SU-DHL-6 (cell line): Measurements from ENCODE around the gene DNAJC12.

Source experiments
- H2AFZ ChIP-seq: fragments of 200-600 bp; sonication (generic); 2 replicates; pipeline ENCODE4 v1.6.1; 2014; ENCODE audit warnings: low read depth, mild to moderate bottlenecking, moderate library complexity, mixed read lengths, antibody characterized with exemption, low read length; ENCODE audit not compliant: severe bottlenecking
- H3F3A ChIP-seq: fragments of 200-600 bp; shearing (Covaris generic); 2 replicates; pipeline ENCODE4 v1.6.0; 2016; ENCODE audit warnings: antibody characterized with exemption, mild to moderate bottlenecking; ENCODE audit not compliant: insufficient read depth
- H3K27ac ChIP-seq: fragments of 200-600 bp; sonication (generic); 2 replicates; pipeline ENCODE4 v1.5.1; 2016; ENCODE audit warnings: low read depth, mild to moderate bottlenecking, low read length, moderate library complexity, mixed read lengths
- H3K27me3 ChIP-seq: fragments of 200-600 bp; sonication (generic), shearing (Covaris generic); 2 replicates; pipeline ENCODE4 v1.6.0; 2014; ENCODE audit warnings: mild to moderate bottlenecking, low read length
- H3K36me3 ChIP-seq: fragments of 200-600 bp; sonication (generic); 2 replicates; pipeline ENCODE4 v1.6.1; 2014; ENCODE audit warnings: mild to moderate bottlenecking, low read length, mixed read lengths
- H3K4me2 ChIP-seq: fragments of 300-600, 200-600 bp; shearing (Covaris generic), sonication (generic); 2 replicates; pipeline ENCODE4 v1.6.0; 2014; ENCODE audit warnings: low read length, low read depth, mild to moderate bottlenecking; ENCODE audit not compliant: poor library complexity, severe bottlenecking
- H3K4me3 ChIP-seq: fragments of 200-600 bp; sonication (generic); 2 replicates; pipeline ENCODE4 v1.5.1; 2014; ENCODE audit warnings: antibody characterized with exemption, low read length, mild to moderate bottlenecking, mixed read lengths; ENCODE audit not compliant: insufficient read depth, poor library complexity, severe bottlenecking
- H3K79me2 ChIP-seq: fragments of 200-600 bp; sonication (generic); 2 replicates; pipeline ENCODE4 v1.6.1; 2014; ENCODE audit warnings: mild to moderate bottlenecking, low read length, moderate library complexity; ENCODE audit not compliant: insufficient read depth
- H3K9ac ChIP-seq: fragments of 200-600 bp; sonication (generic); 2 replicates; pipeline ENCODE4 v1.7.0; 2014; ENCODE audit warnings: mild to moderate bottlenecking, low read length
- H3K9me2 ChIP-seq: fragments of 200-600 bp; sonication (generic); replicated peaks from 2 replicates; pipeline ENCODE4 v1.6.1; 2014; ENCODE audit warnings: low read length; ENCODE audit not compliant: insufficient read depth
- H3K9me3 ChIP-seq: fragments of 200-600 bp; sonication (generic); 2 replicates; pipeline ENCODE4 v1.6.1; 2014; ENCODE audit warnings: low read length, mixed read lengths; ENCODE audit not compliant: insufficient read depth
- H4K20me1 ChIP-seq: fragments of 200-600 bp; sonication (generic); 2 replicates; pipeline ENCODE4 v1.6.1; 2014; ENCODE audit warnings: low read depth, mild to moderate bottlenecking, antibody characterized with exemption, low read length, moderate library complexity, mixed read lengths
- EZH2phosphoT487 ChIP-seq: fragments of 200-600 bp; sonication (generic), shearing (Covaris generic); conservative IDR thresholded peaks from 2 replicates; pipeline ENCODE4 v1.6.1; 2018; ENCODE audit warnings: mild to moderate bottlenecking, antibody characterized with exemption, low read length, moderate library complexity, mixed read lengths
- TF ChIP-seq, protein P1 (sequence below): fragments of 200-600 bp; sonication (generic); IDR thresholded peaks from one replicate; pipeline ENCODE4 v1.5.1; 2017; ENCODE audit warnings: antibody characterized with exemption, mild to moderate bottlenecking, low read length, moderate library complexity; ENCODE audit not compliant: insufficient read depth, poor library complexity, severe bottlenecking

The DNAJC12 gene

GRCh38 chr10:67812007-67812406 lies 26.0 kb downstream of the DNAJC12 start:
- Histone ChIP-seq H3K79me2 (no peaks in the 10 kb centered on the region), H3F3A (no peaks in the 10 kb centered on the region; the same call in 1 of the 2 replicates), H2AFZ (no peak overlapping the region), H3K4me3 (no peak overlapping the region), H3K27ac (no peak overlapping the region), H3K36me3 (peaks cover 4% of the 10 kb centered on the region; the same call in 1 of the 2 replicates), H3K9ac (no peak overlapping the region), H3K9me2 (no peaks in the 10 kb centered on the region), H3K27me3 (no peaks in the 10 kb centered on the region), H3K9me3 (no peaks in the 10 kb centered on the region), H4K20me1 (no peaks in the 10 kb centered on the region), H3K4me2 (no peak overlapping the region)
- TF ChIP-seq, protein P1, sequence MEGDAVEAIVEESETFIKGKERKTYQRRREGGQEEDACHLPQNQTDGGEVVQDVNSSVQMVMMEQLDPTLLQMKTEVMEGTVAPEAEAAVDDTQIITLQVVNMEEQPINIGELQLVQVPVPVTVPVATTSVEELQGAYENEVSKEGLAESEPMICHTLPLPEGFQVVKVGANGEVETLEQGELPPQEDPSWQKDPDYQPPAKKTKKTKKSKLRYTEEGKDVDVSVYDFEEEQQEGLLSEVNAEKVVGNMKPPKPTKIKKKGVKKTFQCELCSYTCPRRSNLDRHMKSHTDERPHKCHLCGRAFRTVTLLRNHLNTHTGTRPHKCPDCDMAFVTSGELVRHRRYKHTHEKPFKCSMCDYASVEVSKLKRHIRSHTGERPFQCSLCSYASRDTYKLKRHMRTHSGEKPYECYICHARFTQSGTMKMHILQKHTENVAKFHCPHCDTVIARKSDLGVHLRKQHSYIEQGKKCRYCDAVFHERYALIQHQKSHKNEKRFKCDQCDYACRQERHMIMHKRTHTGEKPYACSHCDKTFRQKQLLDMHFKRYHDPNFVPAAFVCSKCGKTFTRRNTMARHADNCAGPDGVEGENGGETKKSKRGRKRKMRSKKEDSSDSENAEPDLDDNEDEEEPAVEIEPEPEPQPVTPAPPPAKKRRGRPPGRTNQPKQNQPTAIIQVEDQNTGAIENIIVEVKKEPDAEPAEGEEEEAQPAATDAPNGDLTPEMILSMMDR: no peak
- TF ChIP-seq EZH2phosphoT487: no peak

DNA sequence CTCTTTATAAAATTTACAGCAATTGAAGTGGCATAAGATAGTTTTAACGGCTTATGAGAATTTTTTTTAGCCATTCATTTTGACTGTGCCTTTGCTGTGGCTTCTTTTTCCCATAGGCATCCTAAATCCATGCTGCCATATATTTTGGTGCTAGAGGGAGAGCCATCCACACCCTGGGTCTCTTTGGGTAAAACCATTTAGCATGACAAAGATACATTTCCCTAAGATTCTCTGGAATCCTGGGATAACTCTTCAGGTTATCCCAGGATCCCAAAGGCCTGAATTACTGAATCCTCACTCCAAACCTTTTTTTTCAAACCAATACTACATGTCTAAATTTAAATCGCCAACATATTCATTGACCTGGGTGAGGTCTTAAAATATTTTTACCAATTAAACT lies 28.9 kb downstream of the DNAJC12 start:
- Histone ChIP-seq H3K79me2 (no peaks in the 10 kb centered on the region), H2AFZ (no peak overlapping the region), H3F3A (no peaks in the 10 kb centered on the region), H3K9ac (no peak overlapping the region), H3K4me3 (no peak overlapping the region), H3K9me3 (no peaks in the 10 kb centered on the region), H4K20me1 (no peaks in the 10 kb centered on the region), H3K4me2 (no peak overlapping the region), H3K36me3 (peaks cover 4% of the 10 kb centered on the region; the same call in 1 of the 2 replicates), H3K27ac (no peak overlapping the region), H3K27me3 (no peaks in the 10 kb centered on the region), H3K9me2 (no peaks in the 10 kb centered on the region)
- TF ChIP-seq, protein P1: no peak
- no peak for TF ChIP-seq EZH2phosphoT487

- no peak overlapping the region for H3K9ac ChIP-seq
- H4K20me1 ChIP-seq: no peaks in the 10 kb centered on the region
- H2AFZ ChIP-seq: no peak overlapping the region
- TF ChIP-seq, protein P1: no peak
- H3K27ac ChIP-seq: no peak overlapping the region
- no peaks in the 10 kb centered on the region for H3F3A ChIP-seq
- no peaks in the 10 kb centered on the region for H3K27me3 ChIP-seq
- no peaks in the 10 kb centered on the region for H3K9me2 ChIP-seq
- H3K4me2 ChIP-seq: no peak overlapping the region
- H3K9me3 ChIP-seq: no peaks in the 10 kb centered on the region
- H3K36me3 ChIP-seq: peaks cover 4% of the 10 kb centered on the region; the same call in 1 of the 2 replicates
- H3K4me3 ChIP-seq: no peak overlapping the region
- H3K79me2 ChIP-seq: no peaks in the 10 kb centered on the region
These were observed 29.3 kb downstream of the DNAJC12 start for GRCh38 chr10:67808704-67809103.
